NCI-H524 (cell line): ENCODE results near the gene CHAF1A.

Source experiments
- DNase-seq, 2 experiments: peaks; one replicate each; lab custom pipeline; 2025; lab: John Stamatoyannopoulos, UW

CHAF1A gene

DNA sequence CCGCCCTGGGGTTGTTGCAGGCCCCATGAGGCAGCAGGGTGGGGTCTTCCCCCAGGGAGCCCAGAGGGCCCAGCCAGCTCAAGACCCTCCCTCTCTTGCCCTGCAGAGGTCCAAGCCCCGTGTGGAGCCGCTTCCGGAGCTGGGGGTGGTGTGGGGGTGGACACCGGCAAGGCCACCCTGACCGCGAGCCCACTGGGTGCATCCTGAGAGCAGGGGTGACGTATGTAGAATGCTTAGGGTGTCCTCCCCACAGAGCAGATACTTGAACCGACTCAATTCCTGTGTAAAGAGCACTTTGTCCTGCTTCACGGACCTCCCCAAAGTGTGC lies 40.3 kb downstream of the CHAF1A start:
- DNase-seq, result no peak

GRCh38 chr19:4443188-4443587 lies 40.7 kb downstream of the CHAF1A start:
- no peak for DNase-seq

DNA sequence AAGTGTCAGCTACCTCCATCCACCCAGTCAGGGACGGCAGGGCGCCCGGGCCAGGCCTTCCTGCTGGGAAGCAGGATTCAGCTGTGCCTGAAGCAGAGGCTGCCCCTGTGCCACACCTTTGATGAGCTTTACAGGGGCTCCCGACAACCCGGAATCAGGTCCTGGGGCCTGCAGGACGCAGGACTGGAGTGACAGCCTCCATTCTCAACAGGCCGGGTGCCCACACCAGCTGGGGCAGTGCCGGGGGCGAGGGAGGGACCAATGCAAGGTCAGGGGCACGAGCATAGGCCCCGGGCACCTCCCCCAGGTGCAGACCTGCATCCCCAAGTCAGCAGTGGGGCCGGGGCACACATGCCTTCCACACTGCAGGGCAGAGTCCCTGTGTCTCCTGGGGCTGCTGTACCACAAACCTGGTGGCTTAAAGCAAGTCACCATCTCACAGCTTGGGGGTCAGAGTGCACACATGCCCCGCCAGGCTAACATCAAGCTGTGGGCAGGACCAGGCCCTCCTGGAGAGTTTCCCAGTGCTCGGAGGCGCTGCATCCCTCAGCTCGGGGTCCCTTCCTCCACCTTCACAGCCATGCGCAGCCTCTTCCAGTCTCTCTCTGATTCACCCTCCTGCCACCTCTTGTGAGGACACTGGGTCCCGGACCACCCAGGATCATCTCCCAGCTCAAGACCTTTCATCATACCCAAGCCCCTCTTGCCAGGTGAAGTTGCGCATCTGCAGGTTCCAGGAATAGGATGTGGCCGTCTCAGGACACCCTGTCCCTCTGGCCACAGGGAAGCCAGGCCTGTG lies 41.7 kb downstream of the CHAF1A start:
- DNase-seq, result no peak

DNA sequence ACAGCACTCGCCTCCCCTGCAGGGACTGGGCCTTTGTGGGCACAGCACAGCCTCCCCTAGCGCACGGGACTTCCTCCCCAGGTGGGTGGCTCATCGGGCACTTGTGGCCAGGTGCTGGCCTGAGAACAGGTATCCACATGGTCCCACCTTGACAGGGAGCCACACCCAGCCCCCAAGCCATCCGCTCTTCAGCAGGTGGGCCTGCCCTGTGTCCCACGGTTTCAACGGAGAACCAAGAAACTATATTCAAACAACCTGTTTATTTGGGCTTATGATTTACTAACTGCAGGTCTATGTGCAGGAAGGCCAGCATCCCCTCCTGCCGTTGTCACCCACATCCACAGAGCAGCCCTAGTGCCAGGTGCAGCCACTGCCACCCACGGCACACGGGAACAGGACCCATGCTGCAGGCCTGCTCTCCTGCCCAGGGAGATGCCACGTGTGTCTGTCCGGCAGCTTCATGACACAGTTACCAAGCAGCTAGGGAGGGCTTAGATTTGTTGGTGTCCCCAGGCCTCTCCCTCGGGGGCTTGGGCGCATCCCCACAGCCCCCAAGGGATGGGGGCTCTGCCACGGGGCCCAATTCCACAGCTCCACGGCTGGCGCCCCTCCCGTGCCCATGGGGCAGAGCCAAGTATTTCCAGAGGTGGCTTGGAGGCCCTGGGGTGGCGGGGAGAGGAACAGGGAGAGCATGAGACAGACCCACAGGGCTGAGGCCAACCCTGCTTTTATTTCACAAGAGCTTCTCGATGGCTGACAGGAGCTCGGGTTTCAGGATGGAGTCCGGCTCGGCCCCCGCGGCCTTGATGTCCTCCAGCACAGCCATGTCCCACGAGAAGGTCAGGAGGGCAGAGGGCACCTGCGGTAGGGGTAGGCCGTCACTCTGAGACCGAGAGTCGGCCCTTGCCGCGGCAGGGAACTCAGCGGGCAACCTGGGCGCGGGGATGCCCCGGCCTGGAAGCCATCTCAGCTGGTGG lies 42.6 kb downstream of the CHAF1A start:
- DNase-seq, result no peak

- no peak for DNase-seq
Observed at GRCh38 chr19:4445963-4446703, 43.7 kb downstream of the CHAF1A start.

- DNase-seq, result no peak
Observed at GRCh38 chr19:4446704-4447200, 44.3 kb downstream of the CHAF1A start.

- no peak for DNase-seq
Observed at GRCh38 chr19:4447327-4448146, 45.1 kb downstream of the CHAF1A start.

DNA sequence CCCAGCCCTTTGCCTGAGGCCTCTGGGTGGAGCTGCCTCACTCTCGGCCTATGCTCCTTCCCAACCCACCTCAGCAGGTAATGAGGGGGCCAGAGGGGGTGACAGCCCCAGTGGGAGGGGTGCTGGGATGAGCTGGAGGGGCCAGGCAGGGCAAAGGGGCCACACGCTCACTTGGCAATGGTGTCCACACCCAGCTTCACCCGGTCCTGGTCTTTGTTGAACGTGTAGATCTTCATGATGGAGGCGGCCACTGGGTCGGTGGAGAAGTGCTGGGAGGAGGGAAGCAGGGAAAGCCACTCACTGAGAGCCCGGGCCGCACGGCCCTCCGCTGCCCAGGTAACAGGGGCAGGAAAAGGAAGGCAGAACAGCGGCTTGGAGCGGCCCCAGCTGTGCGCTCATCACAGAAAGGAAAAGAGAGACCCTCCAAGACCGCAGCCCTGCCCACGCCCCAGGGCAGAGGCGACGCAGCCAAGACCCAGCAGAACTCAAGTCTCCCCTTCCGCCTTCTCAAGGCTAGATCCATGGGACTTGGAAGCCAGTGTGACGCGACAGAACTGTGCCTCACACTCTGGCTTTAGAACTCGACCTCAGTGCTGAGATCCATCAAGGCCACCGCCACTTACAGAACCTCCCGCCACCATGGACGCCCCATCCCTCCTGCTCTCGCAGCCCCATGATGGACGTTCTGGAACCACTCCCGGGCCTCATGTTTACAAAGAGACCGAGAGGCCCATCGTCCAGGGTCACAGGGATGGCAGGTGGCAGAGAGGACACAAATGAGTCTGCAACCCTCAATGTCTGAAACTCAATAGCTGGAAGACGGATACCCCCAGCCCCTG lies 45.9 kb downstream of the CHAF1A start:
- no peak for DNase-seq

GRCh38 chr19:4449022-4449638 lies 46.7 kb downstream of the CHAF1A start:
- DNase-seq, result peak; percentile 58 to 90

GRCh38 chr19:4449639-4450028 lies 47.2 kb downstream of the CHAF1A start:
- DNase-seq, result no peak

DNA sequence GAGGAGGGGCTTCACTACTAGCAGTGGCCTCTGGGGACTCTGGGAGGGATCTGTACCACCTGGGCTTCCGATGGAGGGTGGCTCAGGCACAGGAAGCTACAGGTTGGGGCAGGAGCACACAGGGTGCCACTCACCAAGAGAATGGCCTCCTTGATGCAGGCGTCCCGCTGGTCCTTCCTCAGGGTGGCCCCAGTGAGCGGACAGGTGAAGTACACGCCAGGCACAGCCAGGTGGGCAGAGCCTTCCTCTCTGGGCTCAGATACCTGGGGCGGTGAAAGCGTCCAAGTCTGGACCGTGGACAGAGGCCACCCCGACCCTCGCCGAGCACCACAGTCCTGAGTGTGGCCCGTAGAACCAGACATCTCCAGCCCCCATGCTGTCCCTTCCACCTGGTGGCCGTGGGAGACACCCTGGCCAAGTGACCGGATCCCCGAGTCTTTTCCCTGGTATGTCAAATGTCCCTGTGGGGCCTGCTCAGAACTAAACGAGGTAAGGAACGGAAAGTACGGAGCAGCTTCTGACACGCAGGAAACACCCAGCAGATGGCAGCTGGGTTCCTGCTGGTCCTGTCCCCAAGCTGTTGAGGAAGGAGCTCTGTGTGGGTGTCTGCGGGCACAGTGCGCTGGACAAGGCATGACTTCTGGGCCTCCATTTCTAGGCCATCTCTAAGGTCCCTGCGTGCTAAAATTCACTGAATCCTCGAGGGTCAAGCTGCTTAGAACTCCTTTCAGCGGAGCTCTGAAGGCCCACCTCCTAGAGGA lies 50.0 kb downstream of the CHAF1A start:
- no peak for DNase-seq

- no peak for DNase-seq
Observed at GRCh38 chr19:4453232-4454179, 51.1 kb downstream of the CHAF1A start.

DNA sequence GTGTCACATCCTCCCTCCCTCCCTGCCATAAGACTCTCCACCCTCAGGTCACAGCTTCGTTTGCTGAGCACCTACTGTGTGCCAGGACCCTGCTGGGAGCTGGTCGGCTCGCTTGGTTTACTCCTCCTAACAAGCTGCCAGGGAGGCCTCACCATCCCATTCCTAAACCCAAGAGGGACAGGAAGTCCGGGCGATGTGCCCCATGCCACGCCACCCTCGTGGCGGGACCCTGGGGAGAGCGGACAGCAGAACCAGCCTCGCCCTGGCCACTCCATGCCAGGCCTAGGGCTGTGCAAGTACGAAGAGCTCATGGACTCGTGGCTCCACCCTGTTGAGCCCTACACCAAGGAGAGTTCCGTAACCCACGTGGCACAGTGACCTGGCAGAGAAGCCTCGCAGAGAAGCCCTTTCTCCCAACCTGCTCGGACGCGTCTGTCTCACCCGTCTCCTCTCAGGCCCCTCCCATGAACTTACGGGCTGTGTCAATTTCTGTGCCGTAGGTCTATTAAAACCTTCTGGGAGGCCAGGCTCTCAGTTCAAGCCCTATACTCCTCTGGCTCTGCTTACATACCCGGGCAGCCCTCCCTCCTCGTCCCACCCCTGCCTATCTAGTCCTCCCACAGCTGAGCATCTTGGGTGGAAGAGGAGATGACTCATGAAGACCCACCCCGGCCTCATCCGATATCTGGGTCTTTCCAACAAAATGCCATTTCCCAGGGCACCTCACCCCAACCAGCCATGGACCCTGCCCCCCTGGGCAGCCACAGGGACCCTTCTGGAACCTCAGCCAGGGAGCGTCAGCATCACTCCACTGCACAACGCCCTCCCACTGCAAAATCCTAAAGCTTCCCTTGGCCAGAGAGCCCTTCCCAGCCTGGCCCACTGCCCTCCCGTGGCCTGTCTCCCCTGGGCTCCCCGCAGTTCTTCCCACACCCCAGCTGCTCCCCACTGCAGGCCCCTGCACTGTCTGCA lies 52.6 kb downstream of the CHAF1A start:
- DNase-seq, result no peak

GRCh38 chr19:4455719-4456475 lies 53.5 kb downstream of the CHAF1A start:
- DNase-seq, result peak; percentile 78 to 82

- DNase-seq, result peak; percentile 98 to 99
Observed at GRCh38 chr19:4456476-4456842, 54.0 kb downstream of the CHAF1A start.
